ENCODE data around the gene ALK.

The ALK gene

GRCh38 chr2:29787473-29788465 lies 133.6 kb downstream of the ALK start:
- DNase-seq: no peak

- no peak for DNase-seq
Measured at GRCh38 chr2:29786361-29786760, 135.0 kb downstream of the ALK start.

GRCh38 chr2:29783666-29784065 lies 137.7 kb downstream of the ALK start:
- DNase-seq: no peak

GRCh38 chr2:29782549-29783458 lies 138.6 kb downstream of the ALK start:
- DNase-seq: no peak

GRCh38 chr2:29782087-29782486 lies 139.3 kb downstream of the ALK start:
- no peak for DNase-seq

GRCh38 chr2:29780906-29781305 lies 140.5 kb downstream of the ALK start:
- no peak for DNase-seq

GRCh38 chr2:29777161-29777560 lies 144.2 kb downstream of the ALK start:
- no peak for DNase-seq

- DNase-seq: no peak
Measured at GRCh38 chr2:29776406-29776805, 145.0 kb downstream of the ALK start.

- DNase-seq: no peak
Measured at GRCh38 chr2:29775937-29776336, 145.4 kb downstream of the ALK start.

GRCh38 chr2:29774624-29775023 lies 146.8 kb downstream of the ALK start:
- DNase-seq: no peak

GRCh38 chr2:29770846-29771245 lies 150.5 kb downstream of the ALK start:
- no peak for DNase-seq

GRCh38 chr2:29769847-29770246 lies 151.5 kb downstream of the ALK start:
- DNase-seq: no peak

GRCh38 chr2:29767606-29768335 lies 153.6 kb downstream of the ALK start:
- no peak for DNase-seq

- no peak for DNase-seq
Measured at GRCh38 chr2:29766191-29766590, 155.2 kb downstream of the ALK start.

- no peak for DNase-seq
Measured at GRCh38 chr2:29765721-29766120, 155.7 kb downstream of the ALK start.

GRCh38 chr2:29763371-29763770 lies 158.0 kb downstream of the ALK start:
- DNase-seq: no peak

GRCh38 chr2:29762239-29762638 lies 159.1 kb downstream of the ALK start:
- DNase-seq: no peak

GRCh38 chr2:29761278-29761677 lies 160.1 kb downstream of the ALK start:
- no peak for DNase-seq

- no peak for DNase-seq
Measured at GRCh38 chr2:29760008-29760407, 161.4 kb downstream of the ALK start.

- no peak for DNase-seq
Measured at GRCh38 chr2:29759360-29759759, 162.0 kb downstream of the ALK start.

- no peak for DNase-seq
Measured at GRCh38 chr2:29755829-29756228, 165.6 kb downstream of the ALK start.

- no peak for DNase-seq
Measured at GRCh38 chr2:29755233-29755632, 166.2 kb downstream of the ALK start.
